GM23338 (cell line): ENCODE results near the gene ECE2.

ENCODE experiments used
- CREB1 ChIP-seq: fragments of 250-450 bp; sonication (Bioruptor Pico); IDR thresholded peaks from 2 replicates; pipeline ENCODE4 v1.5.0; 2020; ENCODE audit warnings: low read depth, mild to moderate bottlenecking, moderate library complexity
- CTCF ChIP-seq, 2 experiments: fragments of 200-600 bp in 1 of 2; sonication (generic) in 1 of 2; conservative IDR thresholded peaks; 2 replicates each; pipeline versions ENCODE4 v1.5.1 to v1.6.1; 2016 to 2017; ENCODE audit warnings: antibody characterized with exemption in 2 of 2, low read depth in 2 of 2, mild to moderate bottlenecking in 2 of 2, moderate library complexity in 1 of 2
- EZH2 ChIP-seq: fragments of 200-600 bp; sonication (generic); IDR thresholded peaks from one replicate; pipeline ENCODE4 v1.8.0; 2017; ENCODE audit warnings: antibody characterized with exemption, mild to moderate bottlenecking, low read depth; ENCODE audit not compliant: unreplicated experiment
- EZH2phosphoT487 ChIP-seq: fragments of 200-600 bp; sonication (generic); IDR thresholded peaks from one replicate; pipeline ENCODE4 v1.8.1; 2018; ENCODE audit warnings: antibody characterized with exemption; ENCODE audit not compliant: unreplicated experiment
- JUNB ChIP-seq: IDR thresholded peaks from one replicate; pipeline ENCODE4 v1.6.1; 2016; ENCODE audit warnings: antibody characterized with exemption; ENCODE audit not compliant: unreplicated experiment
- NANOG ChIP-seq: IDR thresholded peaks from 2 replicates; pipeline ENCODE4 v1.6.1; 2016; ENCODE audit warnings: antibody characterized with exemption, borderline replicate concordance
- POLR2AphosphoS5 ChIP-seq: IDR thresholded peaks from 2 replicates; pipeline ENCODE4 v1.6.1; 2016; ENCODE audit warnings: antibody characterized with exemption, low read depth
- REST ChIP-seq: IDR thresholded peaks from one replicate; pipeline ENCODE4 v1.6.1; 2018; ENCODE audit warnings: antibody characterized with exemption; ENCODE audit not compliant: unreplicated experiment
- ZNF114 ChIP-seq: fragments of 250-450 bp; sonication (Bioruptor Pico); IDR thresholded peaks from 2 replicates; pipeline ENCODE4 v1.5.0; 2020; ENCODE audit warnings: mild to moderate bottlenecking, moderate library complexity

- TF ChIP-seq CTCF (conservative IDR thresholded peaks at IDR 0.05; ENCODE audit: low read depth in 2 of 2) (no peak), REST (no peak), POLR2AphosphoS5 (no peak), ZNF114 (CRISPR knock-in tag) (no peak), NANOG (no peak), EZH2phosphoT487 (no peak), JUNB (no peak), EZH2 (no peak), CREB1 (CRISPR knock-in tag) (no peak)
Measured at GRCh38 chr3:184241141-184241446, 34.7 kb upstream of the ECE2 start.
